ENCODE results near the gene XRCC4. TPM values are rescaled to one million over a fixed set of nuclear protein-coding genes. Genes with fewer than 3 reads are reported as not detected.

Gene XRCC4
- total RNA-seq, 1 experiment from 2014 or later: 24.6 TPM

- no peak for ATAC-seq
- Histone ChIP-seq H3K4me1 (ENCODE audit: control insufficient read depth in 1 of 2, insufficient read depth in 2 of 2, low read length in 2 of 2) (peaks cover 2 to 14% of the 10 kb centered on the region in 2 experiments; a peak in 3 of 4 replicates), H3K27me3 (ENCODE audit: insufficient read depth, low read length) (no peaks in the 10 kb centered on the region), H2AFZ (ENCODE audit: low read depth, low read length, poor library complexity, severe bottlenecking) (no peak overlapping the region), H3K9me2 (ENCODE audit: insufficient read depth) (no peaks in the 10 kb centered on the region), H3K4me3 (replicated peaks in 1 of 2; ENCODE audit: low read depth in 1 of 2, low read length in 2 of 2) (no peak overlapping the region), H3K4me2 (ENCODE audit: low read length) (no peak overlapping the region), H3K79me2 (ENCODE audit: insufficient read depth, low read length) (no peaks in the 10 kb centered on the region), H3K36me3 (ENCODE audit: control insufficient read depth in 1 of 2, insufficient read depth in 2 of 2, low read length in 2 of 2) (no peaks in the 10 kb centered on the region), H3K27ac (ENCODE audit: low read depth, low read length) (no peak overlapping the region), H4K20me1 (ENCODE audit: insufficient read depth) (no peaks in the 10 kb centered on the region), H3K9me3 (ENCODE audit: control insufficient read depth in 1 of 2, insufficient read depth in 1 of 2, low read depth in 1 of 2, low read length in 2 of 2) (no peaks in the 10 kb centered on the region), H3K9ac (ENCODE audit: low read length) (no peak overlapping the region)
- TF ChIP-seq ELF1 (IDR thresholded peaks at IDR 0.05; ENCODE audit: borderline replicate concordance, low read depth) (no peak), ZBTB33 (IDR thresholded peaks at IDR 0.05; ENCODE audit: extremely low read depth, insufficient replicate concordance, low read length) (no peak), SP1 (IDR thresholded peaks at IDR 0.05; ENCODE audit: low read depth) (no peak), TCF7L2 (IDR thresholded peaks at IDR 0.05; ENCODE audit: borderline replicate concordance, extremely low read depth, insufficient read depth, insufficient read length) (no peak), CEBPB (IDR thresholded peaks at IDR 0.05; ENCODE audit: low read depth) (no peak), POLR2A (IDR thresholded peaks at IDR 0.05; ENCODE audit: borderline replicate concordance, extremely low read depth, insufficient read depth, insufficient read length) (no peak), SIN3A (IDR thresholded peaks at IDR 0.05; ENCODE audit: low read depth) (no peak), ZNF274 (IDR thresholded peaks at IDR 0.05; ENCODE audit: low read depth, low read length) (no peak), FOSL1 (IDR thresholded peaks at IDR 0.05; ENCODE audit: low read depth) (no peak), POLR2AphosphoS5 (IDR thresholded peaks at IDR 0.05; ENCODE audit: low read depth, low read length) (no peak), CBX3 (IDR thresholded peaks at IDR 0.05; ENCODE audit: low read depth) (no peak), ZFX (IDR thresholded peaks at IDR 0.05) (no peak), EZH2 (IDR thresholded peaks at IDR 0.05) (no peak)
- TF ChIP-seq, protein P1, sequence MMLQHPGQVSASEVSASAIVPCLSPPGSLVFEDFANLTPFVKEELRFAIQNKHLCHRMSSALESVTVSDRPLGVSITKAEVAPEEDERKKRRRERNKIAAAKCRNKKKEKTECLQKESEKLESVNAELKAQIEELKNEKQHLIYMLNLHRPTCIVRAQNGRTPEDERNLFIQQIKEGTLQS (IDR thresholded peaks at IDR 0.05): no peak
- TF ChIP-seq, protein P2, sequence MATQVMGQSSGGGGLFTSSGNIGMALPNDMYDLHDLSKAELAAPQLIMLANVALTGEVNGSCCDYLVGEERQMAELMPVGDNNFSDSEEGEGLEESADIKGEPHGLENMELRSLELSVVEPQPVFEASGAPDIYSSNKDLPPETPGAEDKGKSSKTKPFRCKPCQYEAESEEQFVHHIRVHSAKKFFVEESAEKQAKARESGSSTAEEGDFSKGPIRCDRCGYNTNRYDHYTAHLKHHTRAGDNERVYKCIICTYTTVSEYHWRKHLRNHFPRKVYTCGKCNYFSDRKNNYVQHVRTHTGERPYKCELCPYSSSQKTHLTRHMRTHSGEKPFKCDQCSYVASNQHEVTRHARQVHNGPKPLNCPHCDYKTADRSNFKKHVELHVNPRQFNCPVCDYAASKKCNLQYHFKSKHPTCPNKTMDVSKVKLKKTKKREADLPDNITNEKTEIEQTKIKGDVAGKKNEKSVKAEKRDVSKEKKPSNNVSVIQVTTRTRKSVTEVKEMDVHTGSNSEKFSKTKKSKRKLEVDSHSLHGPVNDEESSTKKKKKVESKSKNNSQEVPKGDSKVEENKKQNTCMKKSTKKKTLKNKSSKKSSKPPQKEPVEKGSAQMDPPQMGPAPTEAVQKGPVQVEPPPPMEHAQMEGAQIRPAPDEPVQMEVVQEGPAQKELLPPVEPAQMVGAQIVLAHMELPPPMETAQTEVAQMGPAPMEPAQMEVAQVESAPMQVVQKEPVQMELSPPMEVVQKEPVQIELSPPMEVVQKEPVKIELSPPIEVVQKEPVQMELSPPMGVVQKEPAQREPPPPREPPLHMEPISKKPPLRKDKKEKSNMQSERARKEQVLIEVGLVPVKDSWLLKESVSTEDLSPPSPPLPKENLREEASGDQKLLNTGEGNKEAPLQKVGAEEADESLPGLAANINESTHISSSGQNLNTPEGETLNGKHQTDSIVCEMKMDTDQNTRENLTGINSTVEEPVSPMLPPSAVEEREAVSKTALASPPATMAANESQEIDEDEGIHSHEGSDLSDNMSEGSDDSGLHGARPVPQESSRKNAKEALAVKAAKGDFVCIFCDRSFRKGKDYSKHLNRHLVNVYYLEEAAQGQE (IDR thresholded peaks at IDR 0.05; ENCODE audit: low read depth): no peak
- RAD21 ChIA-PET (ENCODE audit: low non-redundant PET in 1 of 2, low total read pairs in 2 of 2, uncharacterized antibody in 2 of 2, unreplicated experiment in 2 of 2): no interaction called here
- intact Hi-C loops (cut with micrococcal nuclease): no loop called here
- BruUV-seq (replicated peaks): no TSS peak
- POLR2A ChIA-PET: no interaction called here
- DNase-seq (ENCODE audit: low read depth, low spot score): no peak
- CTCF ChIA-PET: no interaction called here
These were observed 46.0 kb upstream of the XRCC4 start for GRCh38 chr5:83031381-83031780.
